Measurements from ENCODE around the gene EXD3. TPM values are rescaled to one million over a fixed set of nuclear protein-coding genes. Genes with fewer than 3 reads are reported as not detected.

The EXD3 gene
- total RNA-seq, 1 experiment from 2014 or later, result 1.9 TPM

GRCh38 chr9:137358126-137358525, 64.8 kb downstream of the EXD3 start:
- Histone ChIP-seq H3K9me3 (replicated peaks) (peaks cover 9% of the 10 kb centered on the region), H3K27me3 (no peaks in the 10 kb centered on the region), H3K4me3 (no peak overlapping the region), H3K27ac (no peak overlapping the region), H3K4me1 (no peaks in the 10 kb centered on the region), H3K36me3 (no peaks in the 10 kb centered on the region)
- no peak for DNase-seq

GRCh38 chr9:137357166-137357565, 65.8 kb downstream of the EXD3 start:
- no peaks in the 10 kb centered on the region for H3K27me3 ChIP-seq
- H3K4me3 ChIP-seq, result no peak overlapping the region
- no peaks in the 10 kb centered on the region for H3K4me1 ChIP-seq
- no peak for DNase-seq
- H3K36me3 ChIP-seq, result no peaks in the 10 kb centered on the region
- H3K9me3 ChIP-seq (replicated peaks), result peaks cover 9% of the 10 kb centered on the region
- no peak overlapping the region for H3K27ac ChIP-seq

GRCh38 chr9:137355761-137356365, 67.1 kb downstream of the EXD3 start:
- Histone ChIP-seq H3K4me1 (no peaks in the 10 kb centered on the region), H3K4me3 (no peak overlapping the region), H3K27me3 (no peaks in the 10 kb centered on the region), H3K27ac (no peak overlapping the region), H3K9me3 (replicated peaks) (peaks cover 9% of the 10 kb centered on the region), H3K36me3 (no peaks in the 10 kb centered on the region)
- DNase-seq, result no peak

DNA sequence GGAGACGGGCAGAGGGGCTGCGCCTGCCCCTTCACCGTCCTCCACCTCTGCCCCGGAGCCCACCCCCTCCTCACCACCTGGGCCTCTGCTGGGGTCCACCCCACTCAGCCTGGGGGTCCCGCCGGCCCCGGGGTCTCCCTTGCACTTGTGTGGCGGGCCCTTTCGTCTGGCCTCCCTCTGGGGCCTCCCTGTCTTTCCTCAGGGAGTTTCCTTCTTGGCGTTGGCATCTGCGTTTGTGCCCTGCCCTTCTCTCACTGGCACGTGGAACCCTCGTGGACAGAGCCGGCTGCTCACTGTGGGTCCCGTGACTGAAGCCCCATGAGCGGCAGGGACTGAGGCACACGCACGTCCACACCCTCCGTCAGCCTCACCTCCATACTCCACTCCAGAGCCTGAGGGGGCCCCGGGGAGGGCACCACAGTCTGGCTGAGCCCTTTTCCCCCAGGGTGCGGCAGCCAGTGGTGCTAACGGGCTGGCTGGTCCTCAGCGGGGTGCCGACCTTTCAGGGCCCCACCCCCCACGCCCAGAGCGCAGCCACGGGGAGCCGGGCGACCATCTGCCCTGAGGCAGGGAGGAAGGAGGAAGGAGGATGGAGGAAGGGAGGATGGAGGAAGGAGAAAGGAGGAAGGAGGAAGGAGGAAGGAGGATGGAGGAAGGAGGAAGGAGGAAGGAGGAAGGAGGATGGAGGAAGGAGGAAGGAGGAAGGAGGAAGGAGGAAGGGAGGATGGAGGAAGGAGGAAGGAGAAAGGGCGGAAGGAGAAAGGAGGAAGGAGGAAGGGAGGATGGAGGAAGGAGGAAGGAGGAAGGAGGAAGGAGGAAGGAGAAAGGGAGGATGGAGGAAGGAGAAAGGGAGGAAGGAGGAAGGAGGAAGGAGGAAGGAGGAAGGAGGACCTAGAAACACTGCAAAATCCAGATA, 67.9 kb downstream of the EXD3 start:
- Histone ChIP-seq H3K4me1 (no peaks in the 10 kb centered on the region), H3K27ac (no peak overlapping the region), H3K9me3 (replicated peaks) (peaks cover 9% of the 10 kb centered on the region), H3K36me3 (no peaks in the 10 kb centered on the region), H3K27me3 (no peaks in the 10 kb centered on the region), H3K4me3 (no peak overlapping the region)
- DNase-seq, result no peak

DNA sequence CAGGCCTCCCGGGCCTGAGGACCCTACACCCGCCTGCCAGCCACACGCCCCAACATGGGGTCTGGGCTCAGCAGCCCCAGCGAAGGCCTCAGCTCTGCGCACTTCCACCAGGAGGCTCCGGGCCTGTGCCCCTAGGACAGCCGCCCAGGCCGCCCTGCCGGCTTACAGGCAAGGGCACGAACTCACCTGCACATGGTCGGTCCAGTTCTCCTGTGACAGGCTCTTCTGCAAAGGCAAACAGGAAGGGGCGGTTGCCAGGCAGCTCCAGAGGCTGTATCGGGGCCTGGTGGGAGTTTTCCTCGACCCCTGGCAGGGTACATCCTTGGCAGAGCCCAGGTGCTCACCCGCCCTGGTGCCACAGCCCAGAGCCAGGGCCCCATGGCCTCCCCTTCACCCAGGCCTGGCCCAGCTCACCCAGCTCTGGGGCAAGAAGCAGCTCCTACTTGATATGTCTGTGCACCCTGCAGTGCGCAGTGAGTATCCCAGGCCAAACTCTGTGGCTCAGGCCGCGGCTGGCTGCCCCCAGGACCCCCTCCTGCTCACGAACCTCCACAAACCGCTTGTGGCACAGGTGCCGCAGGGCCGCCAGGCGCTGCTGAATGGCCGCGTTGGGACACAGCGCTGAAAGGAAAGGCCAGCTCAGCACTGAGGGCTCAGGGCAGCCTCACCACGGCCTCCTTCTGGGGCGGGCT, 68.7 kb downstream of the EXD3 start:
- Histone ChIP-seq H3K36me3 (no peaks in the 10 kb centered on the region), H3K9me3 (replicated peaks) (peaks cover 9% of the 10 kb centered on the region), H3K27me3 (no peaks in the 10 kb centered on the region), H3K27ac (no peak overlapping the region), H3K4me1 (no peaks in the 10 kb centered on the region), H3K4me3 (no peak overlapping the region)
- no peak for DNase-seq

GRCh38 chr9:137353223-137354152, 69.5 kb downstream of the EXD3 start:
- no peak for DNase-seq
- Histone ChIP-seq H3K27ac (no peak overlapping the region), H3K9me3 (replicated peaks) (peaks cover 9% of the 10 kb centered on the region), H3K4me1 (no peaks in the 10 kb centered on the region), H3K36me3 (no peaks in the 10 kb centered on the region), H3K4me3 (no peak overlapping the region), H3K27me3 (no peaks in the 10 kb centered on the region)

DNA sequence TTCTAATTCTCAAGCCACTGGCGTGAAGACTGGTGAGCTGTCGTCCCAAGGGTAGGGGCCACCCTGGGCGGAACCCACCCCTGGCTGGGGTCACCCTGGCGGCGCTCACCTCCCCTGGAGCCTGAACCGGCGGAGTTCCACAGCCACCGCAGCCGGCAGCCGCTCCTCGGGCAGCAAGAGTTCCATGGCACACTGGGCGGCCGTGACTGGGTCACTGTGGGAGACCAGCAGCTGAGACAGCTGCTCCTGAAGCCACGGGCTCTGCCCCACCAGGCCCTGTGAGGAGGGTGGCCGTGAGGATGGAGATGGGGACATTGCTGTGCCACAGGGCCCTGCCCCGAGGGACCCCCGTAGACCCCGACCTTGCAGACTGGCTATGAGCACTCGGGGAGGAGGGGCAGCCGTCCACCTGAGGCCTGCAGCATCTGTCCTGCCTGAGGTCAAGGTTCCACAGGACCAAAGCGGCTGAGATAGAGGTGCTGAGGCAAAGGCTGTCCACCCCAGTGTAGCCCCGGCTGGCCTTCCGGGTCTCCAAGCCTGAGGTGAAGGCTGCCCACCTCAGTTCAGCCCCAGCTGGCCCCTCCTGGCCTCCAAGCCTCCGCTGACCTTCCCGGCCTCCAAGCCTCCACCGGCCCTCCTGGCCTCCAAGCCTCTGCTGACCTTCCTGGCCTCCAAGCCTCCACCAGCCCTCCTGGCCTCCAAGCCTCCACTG, 70.3 kb downstream of the EXD3 start:
- no peaks in the 10 kb centered on the region for H3K27me3 ChIP-seq
- H3K36me3 ChIP-seq, result no peaks in the 10 kb centered on the region
- H3K9me3 ChIP-seq (replicated peaks), result peaks cover 9% of the 10 kb centered on the region
- H3K27ac ChIP-seq, result no peak overlapping the region
- no peak overlapping the region for H3K4me3 ChIP-seq
- DNase-seq, result no peak
- H3K4me1 ChIP-seq, result no peaks in the 10 kb centered on the region

DNA sequence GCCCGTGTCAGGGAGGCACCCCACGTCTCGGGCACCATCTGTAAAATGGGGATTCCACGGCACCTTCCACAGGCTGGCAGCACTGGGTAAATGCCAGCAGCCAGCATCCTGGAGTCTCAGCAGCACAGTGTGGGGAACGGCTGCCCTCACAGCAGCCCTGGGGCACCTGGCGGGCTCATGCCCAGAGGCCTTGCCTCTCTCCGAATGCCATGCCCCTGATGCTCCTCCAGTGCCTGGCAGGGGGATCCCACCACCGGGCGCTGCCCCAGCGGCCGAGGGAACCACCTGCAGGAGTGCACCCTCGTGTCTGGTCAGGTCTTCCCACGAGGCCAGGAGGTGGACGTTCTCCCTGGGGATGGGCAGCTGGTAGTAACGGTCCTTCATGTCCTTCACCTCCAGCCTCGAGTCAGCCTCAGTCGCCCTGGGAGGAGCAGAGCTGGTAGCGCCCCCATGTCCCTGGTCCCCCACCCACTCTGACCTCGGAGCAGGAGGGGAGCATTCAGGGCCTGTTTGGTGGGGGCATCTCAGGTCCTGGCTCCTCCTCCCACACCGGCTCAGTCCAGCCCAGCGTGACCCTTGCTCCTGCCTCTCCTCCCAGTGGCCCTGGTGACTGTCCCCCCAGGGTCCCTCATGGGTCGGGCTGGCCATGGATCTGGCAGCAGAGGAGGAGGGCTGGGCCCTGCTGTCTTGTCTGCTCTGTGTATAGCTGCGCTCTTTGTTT, 71.0 kb downstream of the EXD3 start:
- no peak overlapping the region for H3K27ac ChIP-seq
- no peaks in the 10 kb centered on the region for H3K36me3 ChIP-seq
- H3K9me3 ChIP-seq (replicated peaks), result peaks cover 4% of the 10 kb centered on the region; the same call in 1 of the 2 replicates
- no peak for DNase-seq
- H3K4me1 ChIP-seq, result no peaks in the 10 kb centered on the region
- H3K27me3 ChIP-seq, result no peaks in the 10 kb centered on the region
- no peak overlapping the region for H3K4me3 ChIP-seq

DNA sequence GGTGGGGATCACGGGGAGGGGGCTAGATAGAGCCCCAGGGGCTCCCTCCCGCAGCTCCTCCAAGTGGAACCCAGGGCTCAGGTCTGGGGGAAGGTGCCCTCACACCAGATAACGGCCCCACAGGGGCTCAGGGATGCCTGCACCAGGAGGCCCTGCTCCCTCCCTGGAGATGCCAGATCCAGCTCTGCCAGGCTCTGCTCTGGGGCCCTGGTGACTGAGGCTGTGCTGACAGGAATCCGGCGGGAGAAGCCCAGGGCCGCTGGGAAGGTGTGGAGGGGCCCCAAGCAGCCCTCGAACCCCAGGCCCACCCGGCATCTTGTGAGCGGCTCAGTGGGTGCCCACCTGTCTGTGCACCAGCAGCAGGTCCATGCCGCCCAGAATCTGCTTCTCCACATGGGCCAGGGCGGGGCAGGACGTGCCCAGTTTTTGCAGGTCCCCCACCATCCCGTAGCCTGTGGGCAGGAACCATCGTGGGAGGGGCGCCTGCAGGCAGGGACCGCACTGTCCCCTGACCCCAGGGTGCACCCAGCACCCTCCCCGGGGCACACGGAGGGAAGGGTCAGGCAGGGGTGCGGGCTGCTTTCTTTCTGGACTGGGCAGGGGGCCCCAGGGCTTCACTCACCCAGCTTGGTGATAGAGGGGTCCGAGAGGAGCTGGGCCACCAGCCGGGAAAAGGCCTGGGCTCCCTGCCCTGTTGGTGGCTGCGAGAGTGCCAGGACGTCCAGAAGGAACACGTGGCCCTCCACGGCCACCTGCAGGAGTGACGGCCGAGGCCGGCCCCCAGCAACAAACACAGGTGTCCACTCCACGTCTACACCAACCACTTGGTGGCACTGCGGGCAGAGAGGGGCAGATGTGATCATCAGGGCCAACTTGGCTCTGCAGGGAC, 72.0 kb downstream of the EXD3 start:
- Histone ChIP-seq H3K27ac (no peak overlapping the region), H3K4me1 (no peaks in the 10 kb centered on the region), H3K36me3 (no peaks in the 10 kb centered on the region), H3K4me3 (no peak overlapping the region), H3K27me3 (no peaks in the 10 kb centered on the region), H3K9me3 (replicated peaks) (no peaks in the 10 kb centered on the region)
- no peak for DNase-seq

- no peak overlapping the region for H3K27ac ChIP-seq
- no peak for DNase-seq
- no peaks in the 10 kb centered on the region for H3K36me3 ChIP-seq
- H3K4me1 ChIP-seq, result no peaks in the 10 kb centered on the region
- H3K9me3 ChIP-seq (replicated peaks), result 0 out of 2 replicates have a peak, but pooled peaks cover 2% of the 10 kb centered on the region
- H3K27me3 ChIP-seq, result no peaks in the 10 kb centered on the region
- no peak overlapping the region for H3K4me3 ChIP-seq
Observed at GRCh38 chr9:137349471-137350033, 73.4 kb downstream of the EXD3 start.

DNA sequence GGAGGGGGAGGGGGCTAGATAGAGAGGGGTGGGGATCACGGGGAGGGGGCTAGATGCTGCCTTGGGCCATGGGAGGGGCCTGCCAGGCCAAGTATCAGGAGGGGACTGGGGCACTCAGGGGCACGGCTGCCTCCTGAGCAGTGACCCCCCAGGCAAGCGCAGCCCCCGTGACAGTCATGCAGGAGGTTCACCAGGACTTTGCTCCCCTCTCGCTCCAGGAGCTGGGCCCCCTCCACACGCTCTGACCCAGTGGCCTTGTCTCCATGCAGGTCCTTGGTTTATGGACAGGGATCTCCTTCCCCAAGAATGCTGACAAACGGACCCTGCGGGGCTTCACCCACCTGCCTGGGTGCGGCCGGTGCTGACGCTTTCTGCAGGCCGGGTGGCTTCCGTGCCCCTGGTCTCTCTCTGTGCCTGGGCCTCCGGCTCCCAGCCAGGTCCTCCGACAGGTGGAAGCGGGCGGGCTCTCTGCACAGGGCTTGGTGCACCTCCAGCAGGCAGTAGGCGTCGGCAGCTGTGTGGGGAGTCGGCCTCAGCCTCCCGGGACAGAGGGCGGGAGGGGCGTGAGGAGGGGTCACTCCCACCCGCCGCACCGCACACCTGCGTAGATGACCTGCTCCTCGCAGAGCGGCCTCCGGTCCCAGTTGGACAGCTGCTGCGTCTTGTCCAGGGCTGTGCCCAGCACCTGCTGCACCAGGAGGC, 74.0 kb downstream of the EXD3 start:
- Histone ChIP-seq H3K4me3 (no peak overlapping the region), H3K27ac (no peak overlapping the region), H3K9me3 (replicated peaks) (0 out of 2 replicates have a peak, but pooled peaks cover 2% of the 10 kb centered on the region), H3K36me3 (no peaks in the 10 kb centered on the region), H3K27me3 (no peaks in the 10 kb centered on the region), H3K4me1 (no peaks in the 10 kb centered on the region)
- DNase-seq, result no peak

DNA sequence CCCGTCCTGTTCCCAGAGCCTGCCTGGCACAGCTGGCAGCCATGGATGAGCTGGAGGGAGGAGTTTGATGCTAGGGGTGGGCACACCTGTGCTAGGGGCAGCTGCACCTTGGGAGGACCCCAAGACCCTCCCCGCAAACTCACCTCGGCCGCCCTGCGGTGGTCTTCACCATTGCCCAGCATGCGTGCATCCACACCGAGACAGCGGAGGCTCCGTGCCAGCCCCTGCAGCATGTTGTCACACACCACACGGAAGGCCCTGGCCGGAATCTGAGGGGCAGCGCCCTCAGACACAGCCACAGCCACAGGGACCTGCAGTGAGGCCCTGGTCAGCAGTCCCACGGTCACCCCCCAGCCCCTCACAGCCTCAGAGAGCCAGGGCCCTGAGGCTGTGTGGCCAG, 75.0 kb downstream of the EXD3 start:
- no peaks in the 10 kb centered on the region for H3K27me3 ChIP-seq
- 0 out of 2 replicates have a peak, but pooled peaks cover 2% of the 10 kb centered on the region for H3K9me3 ChIP-seq (replicated peaks)

More for the DNA sequence above, 75.0 kb downstream of the EXD3 start:
- Histone ChIP-seq H3K4me3 (no peak overlapping the region), H3K36me3 (no peaks in the 10 kb centered on the region), H3K27ac (no peak overlapping the region), H3K4me1 (no peaks in the 10 kb centered on the region)
- DNase-seq, result no peak

Measured in SJCRH30 (cell line).